HG03439 (cell line): Measurements from ENCODE around the gene AKT3.

Experiments used
- ATAC-seq: cut with Tn5 transposase; IDR thresholded peaks from one replicate; pipeline ENCODE4 v1.9.1; 2021; ENCODE audit warnings: mild to moderate bottlenecking, moderate library complexity; ENCODE audit not compliant: unreplicated experiment

The AKT3 gene

GRCh38 chr1:243562473-243562872, 287.6 kb downstream of the AKT3 start:
- no peak for ATAC-seq

- no peak for ATAC-seq
Measured at GRCh38 chr1:243561588-243562319, 288.3 kb downstream of the AKT3 start.

- no peak for ATAC-seq
Measured at GRCh38 chr1:243559575-243560162, 290.4 kb downstream of the AKT3 start.

GRCh38 chr1:243558576-243558975, 291.5 kb downstream of the AKT3 start:
- no peak for ATAC-seq

- ATAC-seq, result no peak
Measured at GRCh38 chr1:243557866-243558265, 292.2 kb downstream of the AKT3 start.

- no peak for ATAC-seq
Measured at GRCh38 chr1:243554686-243555085, 295.4 kb downstream of the AKT3 start.

- ATAC-seq, result no peak
Measured at GRCh38 chr1:243553090-243553489, 297.0 kb downstream of the AKT3 start.

GRCh38 chr1:243550276-243550675, 299.8 kb downstream of the AKT3 start:
- ATAC-seq, result no peak

GRCh38 chr1:243549791-243550190, 300.3 kb downstream of the AKT3 start:
- no peak for ATAC-seq

GRCh38 chr1:243549108-243549507, 300.9 kb downstream of the AKT3 start:
- no peak for ATAC-seq

- no peak for ATAC-seq
Measured at GRCh38 chr1:243548516-243548915, 301.5 kb downstream of the AKT3 start.

- ATAC-seq, result no peak
Measured at GRCh38 chr1:243547891-243548290, 302.2 kb downstream of the AKT3 start.

- ATAC-seq, result no peak
Measured at GRCh38 chr1:243546457-243546856, 303.6 kb downstream of the AKT3 start.

GRCh38 chr1:243543501-243543900, 306.5 kb downstream of the AKT3 start:
- no peak for ATAC-seq

GRCh38 chr1:243542739-243543415, 307.2 kb downstream of the AKT3 start:
- no peak for ATAC-seq

GRCh38 chr1:243539636-243540035, 310.4 kb downstream of the AKT3 start:
- ATAC-seq, result no peak

GRCh38 chr1:243535014-243535413, 315.0 kb downstream of the AKT3 start:
- ATAC-seq, result no peak

- no peak for ATAC-seq
Measured at GRCh38 chr1:243529512-243529911, 320.5 kb downstream of the AKT3 start.

- ATAC-seq, result no peak
Measured at GRCh38 chr1:243528459-243529121, 321.5 kb downstream of the AKT3 start.

GRCh38 chr1:243526180-243526579, 323.9 kb downstream of the AKT3 start:
- ATAC-seq, result no peak

GRCh38 chr1:243525085-243525487, 325.0 kb downstream of the AKT3 start:
- ATAC-seq, result no peak

GRCh38 chr1:243523766-243524165, 326.3 kb downstream of the AKT3 start:
- no peak for ATAC-seq
